ENCODE measurements around the gene IFNA7.
A peak's percentile ranks its signal among the peaks of the same experiment; 100 is the strongest.
"Not testable (repeated sequence)": the region's sequence is repeated elsewhere in the genome, so short reads cannot be mapped to it uniquely, and the experiment has no call there.

The IFNA7 gene

GRCh38 chr9:21174671-21175070 lies 27.3 kb downstream of the IFNA7 start:
- ATAC-seq = no peak

- ATAC-seq = no peak
These were observed 29.8 kb downstream of the IFNA7 start for GRCh38 chr9:21172156-21172555.

GRCh38 chr9:21171351-21171750 lies 30.7 kb downstream of the IFNA7 start:
- ATAC-seq = no peak

GRCh38 chr9:21166560-21166959 lies 35.4 kb downstream of the IFNA7 start, which contains the start of gene IFNA21:
IFNA21 (minus strand) TSS chr9:21166660; CDS start chr9:21166612, 48 bp downstream.
- not testable (repeated sequence) for ATAC-seq

GRCh38 chr9:21165516-21165915 lies 36.5 kb downstream of the IFNA7 start:
- ATAC-seq = no peak

- ATAC-seq = peak in 1 of 2 donors; percentile 28
These were observed 41.8 kb downstream of the IFNA7 start for GRCh38 chr9:21160178-21160577.

GRCh38 chr9:21155501-21155900 lies 46.5 kb downstream of the IFNA7 start:
- no peak for ATAC-seq

GRCh38 chr9:21154018-21154608 lies 47.9 kb downstream of the IFNA7 start:
- ATAC-seq = no peak

- no peak for ATAC-seq
These were observed 48.5 kb downstream of the IFNA7 start for GRCh38 chr9:21153336-21154017.
